GM19240 (cell line): ENCODE data around the gene ERMP1.
"Not testable (repeated sequence)": the region's sequence is repeated elsewhere in the genome, so short reads cannot be mapped to it uniquely, and the experiment has no call there.

ENCODE experiments used
- DNase-seq: peaks from one replicate; pipeline ENCODE4 v3.0.0; 2011; ENCODE audit warnings: low spot score; ENCODE audit not compliant: insufficient read length

ERMP1 gene

DNA sequence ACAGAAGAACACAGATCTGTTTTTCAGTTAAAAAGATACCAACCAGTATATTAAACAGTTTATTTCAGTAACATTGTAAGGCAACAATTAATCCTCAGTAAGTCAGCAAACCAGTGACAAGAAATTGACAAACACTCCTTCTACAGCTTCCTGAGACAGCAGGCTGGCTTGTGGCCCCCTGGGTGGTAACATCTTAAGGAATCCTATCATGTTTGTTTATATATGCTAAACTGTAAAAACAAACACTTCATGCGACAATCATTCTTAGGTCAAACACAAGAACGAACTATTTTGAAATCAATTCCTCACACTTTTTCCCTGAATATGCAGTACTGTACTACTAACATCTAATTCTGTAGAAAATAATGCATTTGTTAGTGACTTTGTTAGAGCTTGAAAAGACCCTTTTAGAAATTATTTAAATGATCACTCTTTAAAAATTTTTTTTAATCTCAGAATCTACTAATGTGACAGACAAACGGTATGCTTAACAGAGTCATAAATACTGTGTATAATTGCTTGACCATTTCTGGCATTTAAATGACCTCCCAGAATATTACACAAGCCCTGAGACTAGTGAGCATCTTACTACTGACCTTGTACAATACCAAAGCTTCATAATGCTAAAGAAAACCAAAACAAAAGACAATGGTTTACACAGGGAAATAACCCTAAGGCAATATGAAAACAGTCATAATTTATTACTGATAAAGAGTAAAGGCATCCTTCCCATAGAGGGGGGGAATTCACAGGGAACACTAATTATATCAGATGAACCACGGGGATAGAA, 48.2 kb downstream of the ERMP1 start:
- DNase-seq = no peak

DNA sequence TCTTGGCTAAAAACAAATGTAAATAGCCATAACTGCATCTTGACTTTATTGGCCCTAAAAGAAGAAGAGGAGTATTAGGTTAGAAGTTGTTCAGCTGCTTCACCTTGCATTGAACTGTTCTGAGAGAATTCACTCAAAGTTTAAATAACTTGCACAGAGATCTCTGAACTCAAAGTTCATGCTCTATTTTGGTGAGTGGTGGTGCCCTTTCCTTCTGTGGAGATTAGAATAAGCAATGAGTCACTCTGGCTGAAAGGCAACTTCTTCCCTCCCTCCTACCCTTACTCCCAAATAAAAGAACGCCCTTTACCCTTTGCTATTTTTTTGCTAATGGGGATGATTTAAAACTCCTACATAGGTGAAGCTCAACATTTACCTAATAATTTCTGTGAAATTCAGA, 48.9 kb downstream of the ERMP1 start:
- DNase-seq = no peak

DNA sequence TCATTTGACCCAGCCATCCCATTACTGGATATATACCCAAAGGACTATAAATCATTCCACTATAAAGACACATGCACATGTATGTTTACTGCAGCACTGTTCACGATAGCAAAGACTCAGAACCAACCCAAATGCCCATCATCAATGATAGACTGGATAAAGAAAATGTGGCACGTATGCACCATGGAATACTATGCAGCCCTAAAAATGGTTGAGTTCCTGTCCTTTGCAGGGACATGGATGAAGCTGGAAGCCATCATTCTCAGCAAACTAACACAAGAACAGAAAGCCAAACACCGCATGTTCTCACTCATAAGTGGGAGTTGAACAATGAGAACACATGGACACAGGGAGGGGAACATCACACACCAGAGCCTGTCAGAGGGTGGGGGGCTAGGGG, 49.5 kb downstream of the ERMP1 start:
- not testable (repeated sequence) for DNase-seq

DNA sequence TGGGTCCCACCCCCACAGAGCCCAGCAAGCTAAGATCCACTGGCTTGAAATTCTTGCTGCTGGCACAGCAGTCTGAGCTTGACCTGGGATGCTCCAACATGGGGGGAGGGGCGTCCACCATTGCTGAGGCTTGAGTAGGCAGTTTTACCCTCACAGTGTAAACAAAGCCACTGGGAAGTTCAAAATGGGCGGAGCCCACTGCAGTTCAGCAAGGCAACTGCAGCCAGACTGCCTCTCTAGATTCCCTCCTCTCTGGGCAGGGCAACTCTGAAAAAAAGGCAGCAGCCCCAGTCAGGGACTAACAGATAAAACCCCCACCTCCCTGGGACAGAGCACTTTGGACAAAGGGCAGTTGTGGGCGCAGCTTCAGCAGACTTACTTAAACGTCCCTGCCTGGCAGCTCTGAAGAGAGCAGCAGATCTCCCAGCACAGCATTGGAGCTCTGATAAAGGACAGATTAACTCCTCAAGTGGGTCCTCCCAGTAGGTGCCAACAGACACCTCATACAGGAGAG, 53.2 kb downstream of the ERMP1 start:
- DNase-seq = not testable (repeated sequence)

DNA sequence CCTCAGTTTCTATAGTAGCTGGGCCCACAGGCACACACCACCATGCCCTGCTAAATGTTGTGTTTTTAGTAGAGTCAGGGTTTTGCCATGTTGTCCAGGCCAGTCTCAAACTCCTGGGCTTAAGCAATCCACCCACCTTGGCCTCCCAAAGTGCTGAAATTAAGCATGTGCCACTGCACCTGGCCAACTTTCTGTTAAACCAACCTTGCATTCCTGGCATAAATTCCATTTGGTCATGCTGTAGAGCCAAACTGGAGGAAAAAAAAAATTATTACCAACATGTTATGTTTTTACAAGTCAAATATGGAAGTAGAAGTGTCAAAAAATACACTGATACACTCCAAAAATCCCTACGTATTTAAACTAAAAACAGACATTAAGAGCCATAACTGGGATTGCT, 54.1 kb downstream of the ERMP1 start:
- DNase-seq = no peak

DNA sequence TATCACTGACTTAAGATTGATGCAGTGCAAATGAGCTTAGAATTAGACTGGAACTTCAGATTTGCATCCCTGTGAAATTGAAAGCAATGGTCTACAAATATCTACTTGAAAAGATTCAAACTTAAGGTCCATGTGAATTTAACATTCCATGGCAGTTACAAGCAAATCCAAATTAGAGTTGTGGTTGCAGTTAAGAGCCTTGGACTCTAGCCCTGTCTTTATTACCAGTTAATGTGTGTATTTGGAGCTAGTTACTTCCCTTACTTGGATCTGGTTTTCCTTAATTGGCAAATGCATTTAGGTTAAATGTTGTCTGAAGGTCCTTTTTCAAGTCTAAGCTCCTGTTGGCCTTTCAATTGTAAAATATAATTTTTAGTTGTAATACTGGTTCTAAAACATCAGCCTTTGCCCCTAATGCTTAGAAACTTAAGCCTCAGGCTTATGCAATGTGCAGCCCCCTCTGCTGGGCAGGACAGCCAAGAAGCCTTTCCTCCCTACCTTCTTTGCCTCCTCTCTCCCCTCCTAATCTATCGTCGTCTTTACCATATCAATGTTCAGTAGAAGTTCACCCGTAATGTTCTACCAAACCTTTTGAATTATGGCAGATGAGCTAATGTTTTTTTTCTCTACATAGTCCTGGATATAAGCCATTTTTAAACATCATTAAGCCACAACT, 59.5 kb downstream of the ERMP1 start:
- DNase-seq = no peak

DNA sequence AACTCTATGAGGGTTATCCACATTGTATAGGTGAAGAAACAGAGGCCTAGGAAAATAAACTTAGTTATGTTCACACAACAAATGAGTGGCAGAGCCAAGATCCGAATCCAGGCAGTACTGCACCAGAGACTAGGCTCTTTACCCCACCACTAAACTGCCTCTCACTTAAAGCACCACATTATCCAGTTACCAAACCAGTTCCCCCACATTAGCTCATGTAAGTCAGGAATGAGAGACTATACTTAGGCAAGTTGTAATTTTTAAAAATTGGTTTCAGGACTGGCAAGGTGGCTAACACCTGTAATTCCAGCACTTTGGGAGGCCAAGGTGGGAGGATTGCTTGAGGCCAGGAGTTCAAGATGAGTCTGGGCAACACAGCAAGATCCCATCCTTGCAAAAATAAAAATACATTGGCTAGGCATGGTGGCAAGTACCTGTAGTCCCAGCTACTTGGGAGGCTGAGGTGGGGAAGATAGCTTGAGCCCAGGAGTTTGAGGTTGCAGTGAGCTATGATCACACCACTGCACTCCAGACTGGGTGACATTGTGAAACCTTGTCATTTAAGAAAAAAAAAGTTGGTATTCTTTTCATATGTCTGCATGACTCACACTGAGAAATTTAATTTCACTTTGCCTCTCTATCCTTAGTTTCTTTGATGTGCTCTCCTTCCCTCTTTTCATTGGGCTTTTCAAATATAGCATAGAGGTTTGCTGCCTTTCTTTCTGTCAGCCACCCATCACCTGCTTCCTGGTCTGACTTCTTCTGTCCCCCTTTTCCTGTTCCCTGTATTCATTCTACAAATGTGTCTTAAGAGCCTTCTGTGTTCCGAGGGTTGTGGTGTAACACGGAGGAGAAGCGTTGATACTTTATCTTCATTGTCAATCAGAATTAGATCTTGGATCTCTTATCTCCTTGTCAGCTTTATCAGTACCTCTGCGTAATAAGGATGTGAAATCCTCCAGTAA, 64.7 kb downstream of the ERMP1 start:
- no peak for DNase-seq

DNA sequence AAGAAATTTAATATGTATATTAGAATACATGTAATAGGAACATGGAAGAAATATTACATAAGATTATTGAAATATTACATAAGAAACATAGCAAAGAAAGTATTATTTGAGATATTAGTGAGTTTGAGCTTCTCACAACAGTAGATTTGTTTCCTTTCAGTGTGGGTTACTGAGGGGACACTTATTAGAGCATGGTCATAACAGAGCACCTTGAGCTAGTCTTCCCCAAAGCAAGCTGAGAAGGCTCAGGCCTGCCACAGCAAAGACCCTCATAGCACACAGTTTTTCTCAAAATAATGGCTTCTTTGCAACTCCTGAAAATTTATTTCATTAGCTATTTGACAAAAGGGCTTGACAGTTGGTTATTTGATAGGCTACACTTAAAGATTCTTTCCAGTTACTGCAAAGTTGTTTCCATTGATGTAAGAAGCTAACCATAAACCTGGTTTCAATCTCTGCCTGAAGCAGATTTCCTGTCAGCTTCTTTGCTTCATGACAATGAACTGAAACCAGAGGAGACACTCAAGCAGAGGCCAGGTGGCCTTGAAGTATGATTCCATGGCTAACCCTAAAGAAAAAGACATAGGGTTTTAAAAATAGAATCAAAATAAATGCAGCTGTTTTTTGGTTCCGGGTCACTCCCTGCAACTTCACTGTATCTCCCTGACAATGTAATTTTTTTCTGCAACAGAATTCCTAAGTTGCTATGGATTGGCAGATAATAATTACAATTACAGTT, 68.6 kb downstream of the ERMP1 start:
- DNase-seq = peak; percentile 17

DNA sequence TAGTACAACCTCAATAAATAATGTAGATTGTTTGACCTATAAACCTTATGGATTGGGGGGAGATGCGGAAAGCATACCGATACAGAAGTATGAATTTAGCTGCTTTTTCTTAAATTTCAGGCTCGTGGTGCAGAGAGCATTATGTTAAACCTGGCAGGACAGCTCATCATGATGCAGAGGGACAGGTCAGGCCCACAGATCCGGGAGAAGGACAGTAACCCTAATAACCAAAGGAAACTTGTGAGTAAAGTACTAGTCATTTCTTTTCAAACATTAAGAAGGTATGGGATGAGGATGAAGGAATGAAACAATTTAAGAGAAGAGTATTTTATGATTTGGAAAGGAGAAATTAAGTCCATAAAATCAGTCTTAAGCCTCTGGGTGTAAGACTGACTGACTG, 70.5 kb downstream of the ERMP1 start:
- no peak for DNase-seq

DNA sequence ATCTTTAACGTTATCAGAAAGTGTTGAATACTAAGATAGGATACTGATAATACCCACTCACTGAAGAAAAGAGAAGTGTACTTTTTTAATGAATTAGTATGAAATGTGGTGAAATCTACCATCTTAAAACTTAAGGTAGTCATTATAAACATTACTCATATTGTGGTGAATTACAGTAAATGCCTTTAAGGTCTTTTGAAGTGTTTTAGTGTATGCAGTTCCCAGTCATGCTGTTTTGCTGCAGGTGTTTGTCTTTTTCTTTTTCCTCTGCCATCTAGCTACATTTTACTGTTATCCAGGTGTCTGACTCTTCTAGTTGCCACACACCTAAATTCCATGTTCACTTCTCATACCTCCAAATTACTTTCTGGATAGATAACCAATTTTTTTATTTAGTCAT, 72.6 kb downstream of the ERMP1 start:
- DNase-seq = no peak

DNA sequence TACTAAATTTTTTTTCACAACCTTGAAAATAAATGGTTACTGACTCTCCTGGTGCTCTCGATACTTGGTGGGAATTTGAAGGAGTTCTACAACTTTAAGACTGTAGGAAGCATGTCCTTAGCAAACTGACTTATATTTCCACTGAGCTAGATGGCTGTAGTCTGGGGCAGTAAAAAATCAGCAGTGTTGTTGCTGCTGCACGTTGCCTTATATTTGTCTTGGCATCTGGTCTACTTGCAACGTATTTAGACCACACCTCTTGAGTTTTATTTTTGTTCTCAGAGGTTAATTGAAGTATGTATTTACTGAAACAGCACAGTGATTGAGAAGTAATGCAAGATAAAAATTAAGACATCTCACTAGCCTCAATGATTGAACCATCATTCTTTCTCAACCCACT, 76.3 kb downstream of the ERMP1 start:
- DNase-seq = no peak

DNA sequence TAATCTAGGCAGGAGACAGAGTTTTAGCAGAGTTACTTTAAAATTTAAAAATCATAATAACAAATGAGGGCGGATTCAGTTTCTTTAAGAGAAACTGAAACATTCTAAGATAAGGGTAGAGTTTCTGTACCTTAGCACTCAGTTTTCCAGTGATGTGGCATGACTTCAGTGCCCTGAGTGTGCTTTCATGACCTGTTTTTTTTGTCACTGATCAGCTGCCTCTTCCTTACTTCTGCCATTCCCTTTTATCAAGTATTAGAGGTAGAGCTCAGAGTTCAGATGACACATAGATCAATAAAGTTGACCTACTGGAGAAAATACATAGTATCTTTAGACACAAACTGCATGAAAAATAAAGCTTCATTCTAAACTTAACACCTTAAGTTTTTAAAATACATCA, 82.3 kb downstream of the ERMP1 start:
- DNase-seq = no peak

DNA sequence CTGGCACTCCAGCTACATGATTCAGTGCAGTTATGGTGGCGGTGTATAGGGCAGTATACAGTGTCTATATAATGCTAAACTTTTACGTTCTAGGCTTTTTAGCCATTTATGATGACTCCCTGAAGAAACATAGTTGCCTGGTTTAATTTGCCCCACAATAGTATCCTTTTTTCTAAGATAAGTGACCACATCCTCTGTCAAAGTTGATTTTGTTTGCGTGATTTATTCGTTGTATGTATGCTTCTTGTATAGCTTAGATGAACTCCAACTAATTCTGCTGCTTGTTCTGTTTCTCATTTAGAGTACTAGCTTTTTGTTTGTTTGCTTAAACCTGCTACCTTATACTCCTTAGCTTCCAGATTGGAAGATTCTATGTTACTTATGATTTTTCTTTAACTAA, 83.6 kb downstream of the ERMP1 start:
- DNase-seq = no peak

DNA sequence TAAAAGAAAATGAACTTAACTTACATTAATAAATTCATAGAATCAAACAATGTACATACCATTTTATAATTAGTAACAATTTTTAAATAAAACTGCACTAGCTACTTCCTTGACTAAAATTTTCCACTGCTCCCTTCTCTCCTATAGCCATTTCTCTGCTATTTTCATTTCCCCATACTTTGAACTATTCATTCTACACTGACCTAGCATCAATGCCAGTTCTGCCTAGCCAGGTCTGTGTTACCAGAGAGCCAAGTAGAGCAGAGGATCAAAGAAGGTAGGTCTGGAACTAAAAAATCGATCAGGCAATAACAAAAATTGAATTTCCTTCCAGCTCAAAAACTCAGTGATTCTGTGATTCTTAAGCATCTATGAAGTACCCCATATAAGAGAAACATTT, 84.5 kb downstream of the ERMP1 start:
- no peak for DNase-seq

DNA sequence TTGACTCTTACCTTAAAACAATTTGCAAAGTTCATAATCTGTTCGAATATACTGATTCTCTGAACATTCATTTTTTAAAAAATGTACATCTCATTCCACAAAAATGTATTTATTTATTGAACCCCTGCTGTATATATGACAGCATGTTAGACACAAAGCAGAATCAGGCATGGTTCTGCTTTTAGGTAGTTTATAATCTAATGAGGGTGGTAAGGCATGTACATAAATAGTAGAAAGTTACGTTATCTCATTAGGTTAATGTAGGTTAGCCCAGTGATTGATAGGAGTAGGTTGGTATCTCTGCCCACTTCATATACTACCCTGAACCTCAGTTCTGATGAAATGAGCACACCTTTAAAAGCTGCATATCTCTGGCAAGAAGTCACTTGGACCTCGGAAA, 89.8 kb downstream of the ERMP1 start:
- DNase-seq = no peak

DNA sequence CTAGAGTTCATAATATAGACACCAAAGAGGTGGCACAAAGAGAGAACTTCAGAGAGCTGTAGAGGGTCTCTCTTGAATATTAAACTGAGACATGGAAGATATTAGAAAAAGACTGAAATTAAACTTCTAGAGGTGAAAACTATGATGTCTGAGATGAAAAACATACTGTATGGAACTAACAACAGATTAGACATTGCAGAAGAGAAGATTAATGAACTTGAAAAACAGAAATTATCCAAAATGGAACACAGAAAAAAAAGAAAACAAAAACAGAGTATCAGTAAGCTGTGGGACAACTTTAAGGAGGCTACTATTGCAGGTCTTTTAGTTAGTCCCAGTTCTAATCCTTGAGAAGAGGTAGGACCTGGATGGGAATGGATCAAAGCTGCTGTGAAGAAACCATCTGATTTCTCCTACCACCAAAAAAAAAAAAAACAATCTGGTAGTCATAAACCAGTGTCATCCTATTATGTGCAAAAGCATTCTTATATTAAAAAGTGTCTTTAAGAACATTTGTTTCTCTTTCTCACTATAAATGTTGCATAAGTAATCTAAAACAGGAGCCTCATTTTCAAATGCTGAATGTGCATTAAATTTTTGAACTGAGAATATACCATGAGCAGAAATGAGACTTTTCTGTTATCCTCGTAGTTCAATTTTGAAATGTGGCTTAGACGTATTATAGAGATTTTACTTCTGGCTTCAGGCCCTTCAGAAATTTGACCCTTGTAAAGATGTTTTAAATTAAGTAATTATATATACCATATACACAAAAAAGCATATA, 96.2 kb downstream of the ERMP1 start:
- no peak for DNase-seq

DNA sequence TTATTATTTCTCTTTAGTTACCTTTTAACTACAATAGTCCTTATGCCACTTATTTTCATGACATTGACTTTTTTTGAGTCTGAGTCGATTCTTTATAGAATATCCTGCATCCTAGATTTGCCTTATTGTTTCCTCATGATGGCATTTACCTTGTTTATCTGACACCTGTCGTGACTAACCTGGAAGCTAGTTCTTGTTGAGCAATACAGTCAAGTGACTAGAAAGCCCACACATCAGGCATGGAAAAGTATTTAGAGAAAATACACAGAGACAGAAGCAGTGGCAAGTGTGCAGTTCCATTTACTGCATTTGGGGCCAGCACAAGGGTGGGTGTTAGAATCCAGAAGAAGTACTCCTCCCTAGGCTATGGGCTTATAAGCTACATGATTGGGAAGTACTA, 97.8 kb downstream of the ERMP1 start:
- DNase-seq = no peak
